Fibroblast of lung (primary cell): ENCODE data around the gene EVX1.

Source experiments
- EZH2 ChIP-seq: IDR thresholded peaks from 2 replicates; pipeline ENCODE4 v1.5.1; 2012; ENCODE audit warnings: low read length, control low read depth, mild to moderate bottlenecking; ENCODE audit errors: missing control alignments
- TF ChIP-seq, protein P1 (sequence below), 2 donors: IDR thresholded peaks in 1 of 2; conservative IDR thresholded peaks in 1 of 2; 1 replicate in 1 of 2; 2 replicates in 1 of 2; pipeline ENCODE4 v1.5.1; 2011 to 2012; ENCODE audit warnings: low read length in 2 of 2, control low read depth in 1 of 2, inconsistent platforms in 1 of 2, low read depth in 1 of 2, mild to moderate bottlenecking in 1 of 2

DNA sequence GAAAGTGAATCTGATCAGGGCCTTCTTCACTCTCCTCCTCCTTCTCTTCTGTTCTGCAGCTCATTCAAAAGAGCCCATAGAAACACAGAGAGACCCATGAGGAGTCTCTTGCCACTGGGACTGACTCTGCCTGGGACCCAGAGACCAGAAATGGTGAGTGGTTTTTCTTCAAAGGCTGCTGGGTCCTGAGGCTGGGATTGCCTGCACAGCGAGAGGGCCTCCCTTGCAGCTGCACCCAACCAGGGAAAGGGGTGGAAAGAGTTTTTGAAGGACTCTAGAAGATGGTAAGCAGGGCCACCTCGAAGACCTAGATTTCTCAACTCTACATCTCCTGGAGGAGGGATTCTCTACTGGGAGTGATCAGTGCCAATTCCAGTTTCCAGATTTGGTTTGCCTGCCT is 27.2 kb upstream of the EVX1 start:
- TF ChIP-seq, protein P1, sequence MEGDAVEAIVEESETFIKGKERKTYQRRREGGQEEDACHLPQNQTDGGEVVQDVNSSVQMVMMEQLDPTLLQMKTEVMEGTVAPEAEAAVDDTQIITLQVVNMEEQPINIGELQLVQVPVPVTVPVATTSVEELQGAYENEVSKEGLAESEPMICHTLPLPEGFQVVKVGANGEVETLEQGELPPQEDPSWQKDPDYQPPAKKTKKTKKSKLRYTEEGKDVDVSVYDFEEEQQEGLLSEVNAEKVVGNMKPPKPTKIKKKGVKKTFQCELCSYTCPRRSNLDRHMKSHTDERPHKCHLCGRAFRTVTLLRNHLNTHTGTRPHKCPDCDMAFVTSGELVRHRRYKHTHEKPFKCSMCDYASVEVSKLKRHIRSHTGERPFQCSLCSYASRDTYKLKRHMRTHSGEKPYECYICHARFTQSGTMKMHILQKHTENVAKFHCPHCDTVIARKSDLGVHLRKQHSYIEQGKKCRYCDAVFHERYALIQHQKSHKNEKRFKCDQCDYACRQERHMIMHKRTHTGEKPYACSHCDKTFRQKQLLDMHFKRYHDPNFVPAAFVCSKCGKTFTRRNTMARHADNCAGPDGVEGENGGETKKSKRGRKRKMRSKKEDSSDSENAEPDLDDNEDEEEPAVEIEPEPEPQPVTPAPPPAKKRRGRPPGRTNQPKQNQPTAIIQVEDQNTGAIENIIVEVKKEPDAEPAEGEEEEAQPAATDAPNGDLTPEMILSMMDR (conservative IDR thresholded peaks at IDR 0.05 in 1 of 2, IDR thresholded peaks at IDR 0.05 in 1 of 2; ENCODE audit: low read depth in 1 of 2, low read length in 2 of 2): no peak
- no peak for TF ChIP-seq EZH2
